ENCODE data around the gene CABS1. TPM values are rescaled to one million over a fixed set of nuclear protein-coding genes. Genes with fewer than 3 reads are reported as not detected.
A peak's percentile ranks its signal among the peaks of the same experiment; 100 is the strongest.

Gene CABS1
- total RNA-seq, 1 experiment from 2014 or later, result not detected

- Mint-ChIP-seq H3K36me3 (no peaks in the 10 kb centered on the region), H3K27ac (no peak overlapping the region), H3K4me1 (0 out of 2 replicates have a peak, but pooled peaks cover 4% of the 10 kb centered on the region), H3K27me3 (ENCODE audit: low read depth) (no peaks in the 10 kb centered on the region), H3K9me3 (no peaks in the 10 kb centered on the region), H3K4me3 (no peak overlapping the region)
- CTCF ChIA-PET, result no interaction called here
- TF ChIP-seq SMAD3 (CRISPR knock-in tag; IDR thresholded peaks at IDR 0.05; ENCODE audit: borderline replicate concordance) (no peak), PREB (CRISPR knock-in tag; IDR thresholded peaks at IDR 0.05; ENCODE audit: borderline replicate concordance) (no peak), MYBL2 (CRISPR knock-in tag; IDR thresholded peaks at IDR 0.05) (no peak), ERG (CRISPR knock-in tag; IDR thresholded peaks at IDR 0.05) (no peak), ZNF232 (CRISPR knock-in tag; IDR thresholded peaks at IDR 0.05) (no peak), HMGA2 (CRISPR knock-in tag; IDR thresholded peaks at IDR 0.05) (no peak), MLX (CRISPR knock-in tag; IDR thresholded peaks at IDR 0.05) (no peak), SMAD4 (CRISPR knock-in tag; IDR thresholded peaks at IDR 0.05) (no peak), PRDM15 (CRISPR knock-in tag; IDR thresholded peaks at IDR 0.05) (no peak), NR2C2 (CRISPR knock-in tag; IDR thresholded peaks at IDR 0.05) (no peak)
- ATAC-seq (no peak), DNase-seq (ENCODE audit: low spot score) (no peak)
- POLR2A ChIA-PET, result no interaction called here
Measured at GRCh38 chr4:70365479-70365878, 30.7 kb downstream of the CABS1 start.

- no peak for TF ChIP-seq HMGA2 (CRISPR knock-in tag; IDR thresholded peaks at IDR 0.05)
- no peak for TF ChIP-seq SP1 (CRISPR knock-in tag; conservative IDR thresholded peaks at IDR 0.05)
- TF ChIP-seq NR2C2 (CRISPR knock-in tag; IDR thresholded peaks at IDR 0.05), result no peak
- TF ChIP-seq ZNF281 (CRISPR knock-in tag; IDR thresholded peaks at IDR 0.05), result no peak
- TF ChIP-seq FOXP1 (CRISPR knock-in tag; IDR thresholded peaks at IDR 0.05; ENCODE audit: borderline replicate concordance), result no peak
- TF ChIP-seq PREB (CRISPR knock-in tag; IDR thresholded peaks at IDR 0.05; ENCODE audit: borderline replicate concordance), result no peak
- no peak for TF ChIP-seq RORB (CRISPR knock-in tag; IDR thresholded peaks at IDR 0.05)
- TF ChIP-seq OVOL2 (CRISPR knock-in tag; IDR thresholded peaks at IDR 0.05; ENCODE audit: borderline replicate concordance), result no peak
- TF ChIP-seq GRHL2 (CRISPR knock-in tag; IDR thresholded peaks at IDR 0.05; ENCODE audit: insufficient replicate concordance, severe bottlenecking), result no peak
- TF ChIP-seq SMAD3 (CRISPR knock-in tag; IDR thresholded peaks at IDR 0.05; ENCODE audit: borderline replicate concordance), result no peak
- no peak for TF ChIP-seq NFYB (CRISPR knock-in tag; conservative IDR thresholded peaks at IDR 0.05; ENCODE audit: low read depth)
- TF ChIP-seq ATF6 (CRISPR knock-in tag; IDR thresholded peaks at IDR 0.05), result no peak
- no peak for TF ChIP-seq MYBL2 (CRISPR knock-in tag; IDR thresholded peaks at IDR 0.05)
- TF ChIP-seq FOXJ3 (CRISPR knock-in tag; IDR thresholded peaks at IDR 0.05; ENCODE audit: borderline replicate concordance), result no peak
- TF ChIP-seq PRRX2 (CRISPR knock-in tag; IDR thresholded peaks at IDR 0.05), result no peak
- no peak for TF ChIP-seq IRF2 (CRISPR knock-in tag; IDR thresholded peaks at IDR 0.05; ENCODE audit: borderline replicate concordance, low read depth)
- TF ChIP-seq NR3C1 (CRISPR knock-in tag; conservative IDR thresholded peaks at IDR 0.05; ENCODE audit: low read depth), result no peak
- peak; percentile 44; the same call in 1 of the 2 replicates for ATAC-seq
- no peaks in the 10 kb centered on the region for H3K9me3 Mint-ChIP-seq
- no peak overlapping the region for H3K27ac Mint-ChIP-seq
- no peaks in the 10 kb centered on the region for H3K4me1 Mint-ChIP-seq
- no peaks in the 10 kb centered on the region for H3K27me3 Mint-ChIP-seq (ENCODE audit: low read depth)
- H3K36me3 Mint-ChIP-seq, result no peaks in the 10 kb centered on the region
- DNase-seq (ENCODE audit: low spot score), result no peak
- ChIA-PET POLR2A (no interaction called here), CTCF (no interaction called here)
- no peak overlapping the region for H3K4me3 Mint-ChIP-seq
Measured at GRCh38 chr4:70367813-70368212, 33.0 kb downstream of the CABS1 start.
